ENCODE results near the gene TUBA1A.

Gene TUBA1A

DNA sequence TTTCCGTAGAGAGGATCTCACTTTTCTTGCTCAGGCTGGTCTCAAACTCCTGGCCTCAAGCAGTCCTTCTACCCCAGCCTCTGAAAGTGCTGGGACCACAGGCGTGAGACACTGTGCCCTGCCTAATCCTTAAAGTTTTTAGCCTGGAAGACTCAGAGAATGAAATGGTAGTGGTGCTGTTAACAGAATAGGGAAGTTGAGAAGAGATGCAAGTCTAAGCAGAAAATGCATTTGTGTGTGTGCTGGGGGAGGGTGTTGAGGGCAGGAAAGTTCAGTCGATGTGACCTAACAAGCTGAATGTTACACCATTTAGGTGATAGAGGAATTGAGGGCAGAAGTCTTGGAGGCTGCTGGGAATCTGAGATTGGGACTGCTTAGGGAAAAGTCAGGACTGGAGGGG, 6.9 kb upstream of the TUBA1A start:
- TF ChIP-seq, protein P1, sequence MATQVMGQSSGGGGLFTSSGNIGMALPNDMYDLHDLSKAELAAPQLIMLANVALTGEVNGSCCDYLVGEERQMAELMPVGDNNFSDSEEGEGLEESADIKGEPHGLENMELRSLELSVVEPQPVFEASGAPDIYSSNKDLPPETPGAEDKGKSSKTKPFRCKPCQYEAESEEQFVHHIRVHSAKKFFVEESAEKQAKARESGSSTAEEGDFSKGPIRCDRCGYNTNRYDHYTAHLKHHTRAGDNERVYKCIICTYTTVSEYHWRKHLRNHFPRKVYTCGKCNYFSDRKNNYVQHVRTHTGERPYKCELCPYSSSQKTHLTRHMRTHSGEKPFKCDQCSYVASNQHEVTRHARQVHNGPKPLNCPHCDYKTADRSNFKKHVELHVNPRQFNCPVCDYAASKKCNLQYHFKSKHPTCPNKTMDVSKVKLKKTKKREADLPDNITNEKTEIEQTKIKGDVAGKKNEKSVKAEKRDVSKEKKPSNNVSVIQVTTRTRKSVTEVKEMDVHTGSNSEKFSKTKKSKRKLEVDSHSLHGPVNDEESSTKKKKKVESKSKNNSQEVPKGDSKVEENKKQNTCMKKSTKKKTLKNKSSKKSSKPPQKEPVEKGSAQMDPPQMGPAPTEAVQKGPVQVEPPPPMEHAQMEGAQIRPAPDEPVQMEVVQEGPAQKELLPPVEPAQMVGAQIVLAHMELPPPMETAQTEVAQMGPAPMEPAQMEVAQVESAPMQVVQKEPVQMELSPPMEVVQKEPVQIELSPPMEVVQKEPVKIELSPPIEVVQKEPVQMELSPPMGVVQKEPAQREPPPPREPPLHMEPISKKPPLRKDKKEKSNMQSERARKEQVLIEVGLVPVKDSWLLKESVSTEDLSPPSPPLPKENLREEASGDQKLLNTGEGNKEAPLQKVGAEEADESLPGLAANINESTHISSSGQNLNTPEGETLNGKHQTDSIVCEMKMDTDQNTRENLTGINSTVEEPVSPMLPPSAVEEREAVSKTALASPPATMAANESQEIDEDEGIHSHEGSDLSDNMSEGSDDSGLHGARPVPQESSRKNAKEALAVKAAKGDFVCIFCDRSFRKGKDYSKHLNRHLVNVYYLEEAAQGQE (IDR thresholded peaks at IDR 0.05; ENCODE audit: insufficient read depth in 1 of 2, low read depth in 2 of 2, low read length in 2 of 2) = no peak
- TF ChIP-seq POLR2AphosphoS5 (IDR thresholded peaks at IDR 0.05; ENCODE audit: low read depth, low read length) = no peak

DNA sequence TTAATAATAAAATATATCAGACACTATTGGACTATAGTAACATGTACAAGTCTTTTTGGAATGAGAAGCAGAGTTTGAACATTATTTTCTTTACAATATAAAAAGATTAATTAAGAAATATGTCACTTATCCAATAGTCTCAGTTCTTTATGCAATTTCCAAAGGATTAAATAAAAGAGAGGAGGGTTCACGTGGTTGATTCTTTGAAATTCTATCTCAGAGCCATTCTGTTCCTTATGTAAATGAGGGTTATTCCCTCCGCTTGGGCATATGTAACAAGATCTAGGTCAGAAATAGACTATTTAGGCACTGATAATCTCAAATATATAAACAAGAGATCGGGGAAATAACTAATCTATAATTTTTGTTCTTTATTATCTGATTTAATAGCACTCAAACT, 2.1 kb upstream of the TUBA1A start:
- TF ChIP-seq TAF1 (IDR thresholded peaks at IDR 0.05; ENCODE audit: borderline replicate concordance, insufficient read depth, low read length) = no peak
- TF ChIP-seq, protein P1 (IDR thresholded peaks at IDR 0.05; ENCODE audit: insufficient read depth in 1 of 2, low read depth in 2 of 2, low read length in 2 of 2) = no peak
- TF ChIP-seq FOXP2 (optimal IDR thresholded peaks at IDR 0.05; ENCODE audit: borderline replicate concordance, extremely low read depth, extremely low read length, insufficient read depth) = no peak
- TF ChIP-seq SIN3A (IDR thresholded peaks at IDR 0.05; ENCODE audit: borderline replicate concordance, insufficient read depth, low read length) = no peak
- no peak for TF ChIP-seq POLR2AphosphoS5 (IDR thresholded peaks at IDR 0.05; ENCODE audit: low read depth, low read length)

DNA sequence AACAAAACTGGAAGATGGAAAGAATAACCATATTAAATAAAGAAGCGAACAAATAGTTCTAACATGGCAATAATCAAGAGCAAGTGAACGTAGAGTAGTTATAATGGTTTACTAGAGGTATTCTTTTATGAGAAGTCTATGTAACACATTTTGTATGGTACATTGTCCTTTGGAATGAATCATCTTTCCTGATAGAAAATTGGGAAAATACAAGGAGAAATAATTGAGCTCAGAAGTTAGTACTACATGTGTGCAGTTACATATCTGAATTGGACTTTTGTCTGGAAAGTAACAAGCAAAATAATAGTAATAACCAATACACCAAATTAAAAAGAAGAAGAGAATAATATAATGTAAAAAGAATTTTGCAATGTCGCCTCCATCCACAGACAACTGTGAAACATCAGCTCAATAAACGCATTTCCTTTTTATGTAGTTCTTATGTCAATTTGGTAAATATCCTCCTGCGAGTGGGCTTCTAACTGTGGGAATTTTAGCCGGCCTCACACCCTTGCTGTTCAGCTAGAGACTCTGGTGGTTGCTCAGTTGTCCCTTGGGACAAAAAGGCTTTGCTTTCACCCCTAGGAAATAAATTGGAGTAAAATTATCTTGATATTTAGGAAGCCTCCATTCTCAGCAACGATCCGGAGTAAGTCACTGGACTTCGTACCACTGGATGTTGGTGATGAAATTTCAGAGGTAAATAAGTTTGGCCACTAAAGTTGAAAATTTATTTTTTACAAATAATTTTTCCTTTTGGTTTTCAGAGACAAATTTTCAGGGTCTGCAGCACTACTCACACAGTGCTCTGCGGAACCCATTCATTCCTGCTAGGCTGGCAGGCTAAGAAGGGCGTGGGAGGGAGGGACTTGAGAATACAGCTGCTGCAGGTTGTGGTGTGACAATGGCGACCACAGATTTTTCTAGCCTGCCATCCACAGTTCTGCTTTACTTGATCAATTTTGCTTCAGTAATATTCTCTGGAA, 1.1 kb upstream of the TUBA1A start:
- TF ChIP-seq, protein P1 (IDR thresholded peaks at IDR 0.05; ENCODE audit: insufficient read depth in 1 of 2, low read depth in 2 of 2, low read length in 2 of 2) = no peak
- TF ChIP-seq FOXP2 (optimal IDR thresholded peaks at IDR 0.05; ENCODE audit: borderline replicate concordance, extremely low read depth, extremely low read length, insufficient read depth) (no peak), POLR2AphosphoS5 (IDR thresholded peaks at IDR 0.05; ENCODE audit: low read depth, low read length) (no peak), TAF1 (IDR thresholded peaks at IDR 0.05; ENCODE audit: borderline replicate concordance, insufficient read depth, low read length) (no peak), SIN3A (IDR thresholded peaks at IDR 0.05; ENCODE audit: borderline replicate concordance, insufficient read depth, low read length) (no peak)

- TF ChIP-seq POLR2AphosphoS5 (IDR thresholded peaks at IDR 0.05; ENCODE audit: low read depth, low read length) = no peak
- peak; percentile 91; the same call in 1 of the 2 replicates for TF ChIP-seq SIN3A (IDR thresholded peaks at IDR 0.05; ENCODE audit: borderline replicate concordance, insufficient read depth, low read length)
These were observed 522 bp downstream of the TUBA1A start for GRCh38 chr12:49188201-49188915.

GRCh38 chr12:49187184-49187583, 1.7 kb downstream of the TUBA1A start:
- TF ChIP-seq FOXP2 (optimal IDR thresholded peaks at IDR 0.05; ENCODE audit: borderline replicate concordance, extremely low read depth, extremely low read length, insufficient read depth) = no peak
- TF ChIP-seq, protein P1 (IDR thresholded peaks at IDR 0.05; ENCODE audit: insufficient read depth in 1 of 2, low read depth in 2 of 2, low read length in 2 of 2) = no peak
- no peak for TF ChIP-seq SIN3A (IDR thresholded peaks at IDR 0.05; ENCODE audit: borderline replicate concordance, insufficient read depth, low read length)
- no peak for TF ChIP-seq TAF1 (IDR thresholded peaks at IDR 0.05; ENCODE audit: borderline replicate concordance, insufficient read depth, low read length)
- TF ChIP-seq POLR2AphosphoS5 (IDR thresholded peaks at IDR 0.05; ENCODE audit: low read depth, low read length) = no peak
